IMR-90 (cell line): Measurements from ENCODE around the gene CCDC40. TPM values are rescaled to one million over a fixed set of nuclear protein-coding genes. Genes with fewer than 3 reads are reported as not detected.
"Not testable (repeated sequence)": the region's sequence is repeated elsewhere in the genome, so short reads cannot be mapped to it uniquely, and the experiment has no call there.

Experiments used
- ATAC-seq: fragments of 200-7000 bp; cut with Tn5 transposase; 2 replicates; pipeline ENCODE4 v1.9.1; 2020; ENCODE audit warnings: low read depth, mild to moderate bottlenecking, moderate library complexity
- BruUV-seq: library from RNA; stranded (reverse); fragments of 400-500 nt; replicated peaks from 2 replicates; lab custom pipeline; 2021; lab: Mats Ljungman, UMichigan
- CTCF ChIA-PET: fragments of 300-600 bp; formaldehyde crosslinking; extraction: SDS; loops from one replicate; lab custom pipeline; 2021; ENCODE audit warnings: antibody characterized with exemption; lab: Yijun Ruan, JAX
- POLR2A ChIA-PET: fragments of 300-600 bp; sonication (Branson Sonifier 250); formaldehyde crosslinking; loops from one replicate; lab custom pipeline; 2022; ENCODE audit warnings: antibody characterized with exemption; ENCODE audit not compliant: unreplicated experiment; lab: Charles Lee
- DNase-seq: peaks from one replicate; pipeline ENCODE4 v3.0.0; 2013
- H2AFZ ChIP-seq: replicated peaks from 2 replicates; pipeline ENCODE3; 2013; ENCODE audit warnings: low read length, mild to moderate bottlenecking; ENCODE audit not compliant: poor library complexity
- H2AK5ac ChIP-seq: 2 replicates; pipeline ENCODE4 v1.6.1; 2013; ENCODE audit warnings: low read depth, low read length, inconsistent platforms
- H2AK9ac ChIP-seq: replicated peaks from 2 replicates; pipeline ENCODE3; 2013; ENCODE audit warnings: mild to moderate bottlenecking, low read depth, low read length, moderate library complexity; ENCODE audit not compliant: poor library complexity
- H2BK120ac ChIP-seq: 2 replicates; pipeline ENCODE4 v1.6.1; 2013; ENCODE audit warnings: low read depth, low read length, inconsistent platforms
- H2BK15ac ChIP-seq: 3 replicates; pipeline ENCODE4 v1.6.1; 2013; ENCODE audit warnings: low read depth, low read length, inconsistent platforms
- H2BK20ac ChIP-seq: 2 replicates; pipeline ENCODE4 v1.6.1; 2013; ENCODE audit warnings: low read depth, mild to moderate bottlenecking, inconsistent platforms, low read length, moderate library complexity
- H2BK5ac ChIP-seq: 2 replicates; pipeline ENCODE4 v1.6.1; 2013; ENCODE audit warnings: mild to moderate bottlenecking, low read depth, low read length, inconsistent platforms; ENCODE audit not compliant: poor library complexity, severe bottlenecking
- H3K14ac ChIP-seq: replicated peaks from 2 replicates; pipeline ENCODE4 v1.6.1; 2013; ENCODE audit warnings: low read depth, low read length, inconsistent platforms
- H3K18ac ChIP-seq: 2 replicates; pipeline ENCODE4 v1.6.1; 2013; ENCODE audit warnings: low read depth, low read length, control low read depth
- H3K23ac ChIP-seq: 2 replicates; pipeline ENCODE4 v1.6.1; 2013; ENCODE audit warnings: low read depth, low read length, inconsistent platforms
- H3K27ac ChIP-seq: 2 replicates; pipeline ENCODE4 v1.5.1; 2013; ENCODE audit warnings: mild to moderate bottlenecking, control low read depth, low read length; ENCODE audit not compliant: insufficient read depth
- H3K27me3 ChIP-seq: 2 replicates; pipeline ENCODE4 v1.6.1; 2013; ENCODE audit warnings: low read length; ENCODE audit not compliant: control insufficient read depth, insufficient read depth
- H3K36me3 ChIP-seq: 2 replicates; pipeline ENCODE4 v1.6.1; 2013; ENCODE audit warnings: low read length, mixed read lengths; ENCODE audit not compliant: control insufficient read depth, insufficient read depth
- H3K4ac ChIP-seq: 2 replicates; pipeline ENCODE4 v1.6.1; 2013; ENCODE audit warnings: low read depth, low read length, inconsistent platforms
- H3K4me1 ChIP-seq: 2 replicates; pipeline ENCODE4 v1.6.1; 2013; ENCODE audit warnings: low read length, mixed read lengths; ENCODE audit not compliant: control insufficient read depth, insufficient read depth
- H3K4me2 ChIP-seq: 2 replicates; pipeline ENCODE4 v1.6.1; 2013; ENCODE audit warnings: low read depth, mild to moderate bottlenecking, control low read depth, low read length, moderate library complexity
- H3K4me3 ChIP-seq: 2 replicates; pipeline ENCODE4 v1.5.1; 2013; ENCODE audit warnings: low read depth, mild to moderate bottlenecking, control low read depth, low read length, moderate library complexity; ENCODE audit not compliant: insufficient read depth
- H3K56ac ChIP-seq: 2 replicates; pipeline ENCODE4 v1.6.1; 2013; ENCODE audit warnings: low read length, inconsistent platforms; ENCODE audit not compliant: insufficient read depth; ENCODE audit errors: extremely low read depth
- H3K79me1 ChIP-seq, 2 experiments: 2 replicates each; pipeline ENCODE4 v1.6.1; 2013; ENCODE audit warnings: low read length in 2 of 2, inconsistent platforms in 1 of 2, low read depth in 1 of 2
- H3K9ac ChIP-seq: 2 replicates; pipeline ENCODE4 v1.6.1; 2013; ENCODE audit warnings: low read depth, low read length, control low read depth
- H3K9me1 ChIP-seq: 2 replicates; pipeline ENCODE4 v1.6.1; 2013; ENCODE audit warnings: low read length, inconsistent platforms; ENCODE audit not compliant: insufficient read depth
- H3K9me3 ChIP-seq: 2 replicates; pipeline ENCODE4 v1.6.1; 2013; ENCODE audit warnings: low read length; ENCODE audit not compliant: control insufficient read depth, insufficient read depth
- H4K20me1 ChIP-seq: 2 replicates; pipeline ENCODE4 v1.6.1; 2013; ENCODE audit warnings: low read length, inconsistent platforms; ENCODE audit not compliant: insufficient read depth
- H4K5ac ChIP-seq: 2 replicates; pipeline ENCODE4 v1.6.1; 2013; ENCODE audit warnings: mild to moderate bottlenecking, low read depth, low read length, control low read depth
- H4K8ac ChIP-seq, 2 experiments: 2 replicates each; pipeline ENCODE4 v1.6.1; 2013; ENCODE audit warnings: low read depth in 2 of 2, low read length in 2 of 2, control low read depth in 1 of 2, inconsistent platforms in 1 of 2
- H4K91ac ChIP-seq: 2 replicates; pipeline ENCODE4 v1.6.1; 2013; ENCODE audit warnings: low read depth, low read length, inconsistent platforms; ENCODE audit not compliant: insufficient read depth
- WGBS, 2 experiments: methylation state at CpG; one replicate each; pipeline versions ENCODE4 v1.1.5 to v1.1.7; 2013; ENCODE audit warnings: missing lambda C conversion rate in 2 of 2; ENCODE audit not compliant: insufficient read length in 1 of 2; ENCODE audit errors: extremely low coverage in 2 of 2; 5-methylcytosine and 5-hydroxymethylcytosine counted together
- dilution Hi-C: fragments of 300-500 bp; cut with HindIII; formaldehyde crosslinking; loops from one replicate; pipeline ENCODE4 v1.14.3; 2018; ENCODE audit warnings: low sequenced_read_pairs; ENCODE audit not compliant: unreplicated experiment
- in situ Hi-C: fragments of 300-500 bp; cut with MboI; formaldehyde crosslinking; loops from 3 replicates; pipeline ENCODE4 v1.14.3; 2019; ENCODE audit warnings: low sequenced_read_pairs, inconsistent platforms, mixed read lengths
- intact Hi-C: fragments of 100-400 bp; cut with micrococcal nuclease; formaldehyde crosslinking; loops from 2 replicates; pipeline ENCODE4 v1.10.0; 2022
- polyA plus RNA-seq, 3 experiments: library from polyadenylated mRNA; depleted of rRNA; stranded (reverse); fragments of >200 nt; gene quantifications; 2 replicates each; pipeline ENCODE4 v1.2.3, GENCODE V29; 2012; ENCODE audit warnings: low replicate concordance in 1 of 3
- total RNA-seq: library from RNA; depleted of rRNA; stranded (reverse); fragments of >200 nt; gene quantifications from 2 replicates; pipeline ENCODE4 v1.2.3, GENCODE V29; 2012
- TF ChIP-seq, protein P1 (sequence below): fragments of 150-350 bp; IDR thresholded peaks from 2 replicates; pipeline ENCODE4 v1.6.1; 2017; ENCODE audit warnings: mild to moderate bottlenecking, antibody characterized with exemption, low read length, low read depth

Gene CCDC40
- total and polyA plus RNA-seq, 2 of the 4 experiments (the other 2 are of a cell fraction) = 0.90 to 4.7 TPM

DNA sequence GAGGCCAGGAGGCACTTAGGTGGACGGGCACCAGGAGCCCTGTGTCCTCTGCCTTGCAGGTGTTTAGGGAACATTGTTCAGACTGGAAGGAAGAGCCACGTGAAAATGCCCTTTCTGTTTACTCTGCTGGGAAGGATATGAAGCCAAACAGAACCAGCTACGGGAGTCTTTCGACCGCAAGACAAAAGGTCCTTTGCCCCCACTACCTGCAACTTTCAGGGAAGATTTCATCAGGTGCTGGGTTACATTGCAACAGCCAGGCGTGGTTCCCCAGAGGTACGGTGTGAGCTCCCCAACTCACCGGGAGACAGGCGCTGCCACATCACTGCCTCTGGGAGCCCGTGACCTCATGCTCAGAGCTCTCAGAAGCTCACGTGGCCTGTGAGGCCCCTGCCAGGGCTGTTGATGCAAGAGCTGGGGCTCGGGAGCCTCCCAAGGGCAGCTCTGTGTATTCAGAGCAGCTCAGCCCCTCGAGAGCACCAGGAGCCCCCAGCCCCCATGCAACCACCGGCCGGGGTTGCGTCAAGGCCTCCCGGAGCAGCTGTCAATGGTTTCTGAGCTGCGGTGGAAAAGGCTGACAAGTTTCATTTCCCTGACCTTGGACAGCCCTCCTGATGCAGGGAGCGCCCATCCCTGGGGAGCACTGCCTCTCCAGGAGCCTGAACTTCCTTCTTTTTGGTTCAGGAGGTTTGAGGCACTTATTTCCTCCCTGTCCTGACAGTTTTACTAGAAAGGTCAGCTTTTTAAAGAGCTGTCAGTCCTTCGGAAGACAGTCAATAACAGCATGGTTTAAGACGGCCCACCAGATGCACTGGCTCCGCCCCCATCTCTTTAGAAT lies 42.8 kb upstream of the CCDC40 start (continued):
- TF ChIP-seq, protein P1, sequence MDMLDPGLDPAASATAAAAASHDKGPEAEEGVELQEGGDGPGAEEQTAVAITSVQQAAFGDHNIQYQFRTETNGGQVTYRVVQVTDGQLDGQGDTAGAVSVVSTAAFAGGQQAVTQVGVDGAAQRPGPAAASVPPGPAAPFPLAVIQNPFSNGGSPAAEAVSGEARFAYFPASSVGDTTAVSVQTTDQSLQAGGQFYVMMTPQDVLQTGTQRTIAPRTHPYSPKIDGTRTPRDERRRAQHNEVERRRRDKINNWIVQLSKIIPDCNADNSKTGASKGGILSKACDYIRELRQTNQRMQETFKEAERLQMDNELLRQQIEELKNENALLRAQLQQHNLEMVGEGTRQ = peak; percentile 94

DNA sequence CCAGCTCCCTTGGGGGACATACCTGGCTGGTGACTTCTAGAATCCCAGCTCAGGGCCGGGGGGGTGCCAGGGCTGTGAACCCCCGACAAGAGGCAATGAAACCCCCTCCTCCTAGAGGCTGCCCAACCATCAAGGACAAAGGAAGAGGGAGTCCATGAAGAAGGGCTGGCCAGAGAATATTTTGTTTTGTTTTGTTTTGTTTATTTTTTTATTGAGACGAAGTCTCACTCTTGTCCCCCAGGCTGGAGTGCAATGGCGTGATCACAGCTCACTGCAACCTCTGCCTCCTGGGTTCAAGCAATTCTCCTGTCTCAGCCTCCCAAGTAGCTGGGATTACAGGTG lies 42.2 kb upstream of the CCDC40 start:
- H2AFZ ChIP-seq, H3K4me2 ChIP-seq, in situ Hi-C loops, H3K4me3 ChIP-seq, ATAC-seq, H4K20me1 ChIP-seq, DNase-seq, H3K27me3 ChIP-seq, H2BK20ac ChIP-seq, dilution Hi-C loops, H2BK5ac ChIP-seq, BruUV-seq, H3K36me3 ChIP-seq, H3K9me3 ChIP-seq: not testable (repeated sequence)
- Histone ChIP-seq H2AK9ac (peak overlapping the region; percentile 74), H3K4ac (peak overlapping the region; percentile 99), H3K9me1 (peaks cover 15% of the 10 kb centered on the region), H3K14ac (peak overlapping the region; percentile 98), H4K5ac (peak overlapping the region; percentile 75), H2AK5ac (peak overlapping the region; percentile 84; the same call in 1 of the 2 replicates), H2BK120ac (peak overlapping the region; percentile 96), H4K8ac (peak overlapping the region; percentile 66 to 96; a peak in 3 of 4 replicates), H3K18ac (peak overlapping the region; percentile 38; the same call in 1 of the 2 replicates), H3K9ac (peak overlapping the region; percentile 47), H2BK15ac (peak overlapping the region; percentile 82; the same call in 2 of the 3 replicates), H3K56ac (peak overlapping the region; percentile 32; the same call in 1 of the 2 replicates), H3K79me1 (peaks cover 3 to 24% of the 10 kb centered on the region in 2 experiments; a peak in 3 of 4 replicates), H4K91ac (peak overlapping the region; percentile 98), H3K23ac (peak overlapping the region; percentile 98; the same call in 1 of the 2 replicates), H3K4me1 (peaks cover 26% of the 10 kb centered on the region), H3K27ac (peak overlapping the region; percentile 71; the same call in 1 of the 2 replicates)
- ChIA-PET POLR2A (interaction anchor here (0.8 kb wide), 1 partner anchor 147 kb away, joined by 3 read pairs; no protein-coding TSS in a partner anchor), CTCF (interaction anchor here (0.6 to 2.5 kb wide), 5 partner anchors 8 to 154 kb away, joined by 3 to 12 read pairs (median 3); partner anchors contain the start of gene CBX4)
- intact Hi-C loops = loop anchor here (5.0 kb wide), 1 partner anchor 602 kb away; no protein-coding TSS in a partner anchor
- WGBS, 2 experiments = no CpG with 5 or more reads among the region's 4 CpGs
